ENCODE results near the gene NAXD.
"Not testable (repeated sequence)": the region's sequence is repeated elsewhere in the genome, so short reads cannot be mapped to it uniquely, and the experiment has no call there.

The NAXD gene

DNA sequence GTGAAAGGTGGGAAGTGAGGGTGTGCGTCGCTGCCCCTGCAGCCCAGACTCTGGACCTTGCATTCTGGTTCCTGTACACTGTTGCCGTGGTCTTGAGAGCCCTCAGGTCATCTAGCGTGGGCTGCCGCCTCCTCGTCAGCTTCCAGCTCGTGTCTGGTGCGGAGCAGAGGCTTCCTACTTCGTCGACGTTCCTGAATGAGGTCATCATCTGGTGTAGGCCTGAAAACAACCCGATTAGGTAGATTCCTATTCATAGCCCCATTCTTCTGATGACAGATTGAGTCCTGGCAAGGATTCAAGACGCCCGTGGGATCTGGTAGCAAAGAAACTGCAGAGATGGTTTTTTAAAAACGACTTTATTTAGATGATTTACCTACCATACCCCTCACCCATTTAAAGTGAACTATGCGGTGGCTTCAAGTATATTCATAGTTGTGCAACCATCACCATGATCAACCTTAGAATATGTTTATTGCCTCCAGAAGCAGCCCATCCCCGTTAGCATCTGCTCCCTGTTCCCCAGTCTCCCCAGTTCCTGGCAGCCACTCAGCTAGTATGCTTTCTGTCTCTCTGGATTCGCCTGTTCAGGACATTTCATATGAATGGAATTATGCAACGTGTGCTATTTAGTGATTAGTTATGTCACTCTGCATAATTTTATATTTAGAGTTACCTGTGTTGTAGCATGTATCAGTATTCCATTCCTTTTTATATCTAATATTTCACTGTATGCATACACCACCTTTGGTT lies 13.8 kb downstream of the NAXD start:
- DNase-seq (ENCODE audit: low spot score), result no peak

- DNase-seq (ENCODE audit: low spot score), result no peak
Observed at GRCh38 chr13:110629735-110630134, 14.4 kb downstream of the NAXD start.

DNA sequence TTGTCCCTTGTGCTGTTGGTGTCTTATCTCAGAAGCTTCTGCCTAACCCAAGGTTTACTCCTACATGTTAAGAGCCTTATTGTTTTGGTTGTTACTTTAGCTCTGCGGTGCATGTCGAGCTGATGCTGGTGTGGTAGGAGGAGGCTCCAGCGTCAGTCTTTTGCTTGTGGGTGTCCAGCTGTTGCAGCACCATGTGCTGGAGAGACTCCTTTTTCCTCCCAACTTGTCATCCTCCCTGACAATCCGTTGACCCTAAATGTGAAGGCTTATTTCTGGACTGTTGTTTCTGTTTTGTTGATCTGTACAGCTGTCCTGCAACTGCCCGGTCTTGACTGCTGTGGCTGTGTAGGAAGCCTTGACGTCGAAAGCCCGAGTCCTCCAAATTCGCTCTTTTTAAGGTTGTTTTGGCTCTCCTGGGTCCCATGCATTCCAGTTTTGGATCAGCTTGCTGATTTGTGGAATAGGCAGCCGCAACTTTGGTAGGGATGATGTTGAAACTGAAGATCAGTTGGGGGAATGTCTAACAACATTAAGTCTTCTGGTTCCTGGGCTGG lies 15.3 kb downstream of the NAXD start:
- DNase-seq (ENCODE audit: low spot score), result no peak

GRCh38 chr13:110632255-110632654 lies 16.9 kb downstream of the NAXD start:
- DNase-seq (ENCODE audit: low spot score), result not testable (repeated sequence)

GRCh38 chr13:110633776-110634175 lies 18.4 kb downstream of the NAXD start:
- DNase-seq (ENCODE audit: low spot score), result no peak

DNA sequence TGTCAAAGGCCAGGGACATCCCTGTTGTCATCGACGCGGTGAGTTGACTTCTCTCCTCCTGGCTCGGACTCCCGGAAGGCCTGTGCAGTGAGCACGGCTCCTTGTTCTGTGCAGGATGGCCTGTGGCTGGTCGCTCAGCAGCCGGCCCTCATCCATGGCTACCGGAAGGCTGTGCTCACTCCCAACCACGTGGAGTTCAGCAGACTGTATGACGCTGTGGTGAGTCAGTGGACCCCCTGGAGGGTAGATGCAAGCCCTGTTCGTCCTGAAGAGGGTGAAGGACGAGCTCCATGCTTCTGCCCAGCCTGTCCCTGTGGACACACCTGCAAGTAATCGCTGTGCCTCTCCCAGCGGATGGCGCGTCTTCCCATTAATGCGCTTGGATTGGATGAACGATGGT lies 19.2 kb downstream of the NAXD start:
- no peak for DNase-seq (ENCODE audit: low spot score)

GRCh38 chr13:110635405-110636002 lies 20.2 kb downstream of the NAXD start:
- DNase-seq (ENCODE audit: low spot score), result no peak

DNA sequence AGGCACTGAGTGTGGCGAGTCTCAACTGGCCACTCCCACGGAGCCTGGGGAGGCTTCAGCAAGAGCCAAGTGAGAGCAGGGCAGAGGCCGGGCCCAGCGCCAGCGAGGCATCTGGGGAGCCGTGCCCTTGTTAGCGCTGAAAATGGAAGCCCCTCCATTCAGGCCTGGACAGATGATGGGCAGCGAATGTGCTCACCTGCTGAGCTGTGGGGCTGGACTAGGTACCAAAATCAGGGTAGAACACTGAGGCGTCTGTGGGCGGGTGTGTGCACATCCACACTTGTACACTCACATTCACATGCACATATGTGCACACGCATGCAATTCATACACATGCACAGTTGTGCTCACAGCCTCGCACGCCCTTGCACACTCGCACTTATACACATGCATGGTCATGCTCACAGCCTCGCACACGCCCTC lies 20.7 kb downstream of the NAXD start:
- no peak for DNase-seq (ENCODE audit: low spot score)

DNA sequence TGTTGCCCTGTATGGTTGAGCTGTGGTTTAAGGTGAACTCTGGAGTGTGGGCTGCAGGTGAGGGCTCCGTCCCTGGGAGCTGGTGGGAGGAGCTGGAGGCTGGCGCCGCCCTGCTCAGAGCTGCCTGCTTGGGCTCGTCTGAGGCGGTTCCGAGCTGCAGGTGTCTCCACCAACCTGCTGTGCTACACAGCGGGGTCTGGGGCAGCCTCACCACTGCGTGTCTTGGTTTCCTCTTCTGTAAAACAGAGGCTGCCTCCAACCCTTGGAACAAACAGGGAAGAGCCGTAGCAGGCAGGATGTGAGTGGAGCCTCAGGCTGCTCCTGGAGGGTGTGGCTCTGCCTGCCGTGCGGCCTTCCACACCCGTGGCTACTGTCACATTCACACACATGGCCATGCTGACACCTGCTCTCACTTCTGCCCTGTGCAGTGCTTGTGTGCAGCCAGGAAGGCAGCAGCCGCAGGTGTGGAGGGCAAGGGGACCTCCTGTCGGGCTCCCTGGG lies 21.4 kb downstream of the NAXD start:
- DNase-seq (ENCODE audit: low spot score), result no peak

DNA sequence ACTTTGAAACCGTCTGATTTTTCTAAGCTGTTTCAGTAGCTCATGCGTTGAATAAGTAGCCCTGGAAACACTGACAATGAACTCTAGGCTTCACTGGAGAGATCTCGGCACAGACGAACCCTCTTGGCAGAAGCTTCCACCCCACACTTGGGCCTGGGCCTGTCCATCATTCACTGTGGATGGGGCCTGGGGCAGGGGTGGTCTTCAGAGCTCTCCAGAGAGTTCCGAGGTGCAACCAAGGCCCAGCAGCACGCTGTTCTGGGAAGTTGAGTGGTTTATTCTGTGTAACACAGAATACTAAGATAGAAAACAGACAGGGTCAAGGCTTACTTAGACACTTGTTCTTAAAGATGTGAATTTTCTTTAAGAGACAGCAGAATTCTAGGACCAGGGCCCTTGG lies 21.9 kb downstream of the NAXD start:
- DNase-seq (ENCODE audit: low spot score), result no peak

- DNase-seq (ENCODE audit: low spot score), result no peak
Observed at GRCh38 chr13:110637747-110638146, 22.4 kb downstream of the NAXD start.

- DNase-seq (ENCODE audit: low spot score), result no peak
Observed at GRCh38 chr13:110638257-110638656, 22.9 kb downstream of the NAXD start.

DNA sequence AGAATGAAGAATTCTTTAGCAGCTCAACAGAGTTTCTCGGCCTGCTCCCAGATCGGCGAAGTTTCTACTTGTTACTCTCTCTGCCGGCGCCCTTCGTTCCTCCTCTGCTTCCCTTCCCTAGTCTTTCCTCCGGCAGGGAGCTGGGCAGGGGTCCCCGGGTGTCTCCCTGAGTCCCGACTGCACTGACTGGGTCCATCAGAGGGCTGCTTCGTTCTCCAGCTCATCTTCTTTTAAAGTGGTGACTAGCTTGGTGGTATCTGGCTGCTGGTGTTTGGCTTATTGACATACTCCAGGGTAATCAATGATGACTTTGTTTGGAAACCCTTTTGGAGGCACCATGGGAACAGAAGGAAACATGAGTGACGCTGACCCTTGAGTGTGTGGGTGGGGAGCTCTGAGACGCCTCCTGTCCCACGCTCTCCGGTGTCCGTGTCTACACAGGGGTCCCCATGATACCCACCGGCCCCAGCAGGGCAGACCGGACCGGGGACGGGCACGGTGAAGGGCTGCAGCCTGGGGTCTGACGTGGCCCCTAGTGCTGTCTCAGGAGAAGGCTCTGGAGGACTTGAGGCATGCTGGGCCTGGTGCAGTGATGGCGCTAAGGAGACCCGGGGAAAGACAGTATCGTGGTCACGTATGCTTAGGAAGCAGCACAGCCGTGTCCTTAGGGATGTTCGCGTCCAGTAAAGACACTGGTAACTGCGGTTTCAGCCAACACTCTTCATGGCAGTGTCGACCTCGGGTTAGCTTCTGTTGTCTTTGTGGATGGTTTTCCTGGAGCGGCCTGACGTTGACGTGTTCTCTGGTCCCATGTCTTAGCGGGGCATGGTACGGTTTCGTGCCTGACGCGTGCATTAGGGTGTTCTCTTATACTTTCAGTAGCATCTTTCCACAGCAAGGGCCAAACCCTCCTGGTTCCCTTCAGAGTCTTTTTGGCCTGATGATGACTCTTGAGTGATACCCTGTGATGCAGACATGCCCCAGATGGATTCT lies 23.8 kb downstream of the NAXD start:
- no peak for DNase-seq (ENCODE audit: low spot score)

GRCh38 chr13:110639935-110640334 lies 24.6 kb downstream of the NAXD start:
- no peak for DNase-seq (ENCODE audit: low spot score)

DNA sequence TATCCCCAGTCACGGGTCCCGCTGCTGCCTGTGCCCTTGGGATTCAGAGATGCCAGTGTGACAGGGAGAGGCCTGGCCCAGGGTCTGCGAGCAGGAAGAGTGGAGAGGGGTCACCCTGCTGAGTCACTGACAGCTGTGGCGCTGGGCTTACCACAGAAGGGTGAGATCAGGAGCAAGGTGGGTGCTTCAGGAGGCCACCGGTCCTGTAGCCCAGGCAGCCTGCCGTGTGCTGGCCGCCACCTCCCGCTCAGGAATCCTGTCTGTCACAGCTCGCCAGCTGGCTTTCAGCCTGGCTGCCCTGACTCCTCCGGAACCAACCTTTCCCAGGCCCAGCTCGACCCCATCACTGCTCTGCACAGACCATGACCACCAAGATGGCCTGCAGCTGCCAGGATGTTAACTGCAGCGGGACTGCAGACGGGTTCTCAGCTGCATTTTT lies 25.3 kb downstream of the NAXD start:
- no peak for DNase-seq (ENCODE audit: low spot score)

- no peak for DNase-seq (ENCODE audit: low spot score)
Observed at GRCh38 chr13:110641055-110642015, 26.0 kb downstream of the NAXD start.

GRCh38 chr13:110642291-110642981 lies 27.1 kb downstream of the NAXD start:
- DNase-seq (ENCODE audit: low spot score), result no peak

- DNase-seq (ENCODE audit: low spot score), result no peak
Observed at GRCh38 chr13:110643324-110643723, 28.0 kb downstream of the NAXD start.

GRCh38 chr13:110643768-110644421 lies 28.6 kb downstream of the NAXD start:
- DNase-seq (ENCODE audit: low spot score), result no peak
